Measurements from ENCODE around the gene NAV1. TPM values are rescaled to one million over a fixed set of nuclear protein-coding genes. Genes with fewer than 3 reads are reported as not detected.

Gene NAV1
- total and polyA plus RNA-seq, 9 of the 15 experiments (the other 6 are each of a cell fraction or from before 2014, with no cell fraction given), result 0.91 to 16.8 (median 3.2) TPM

DNA sequence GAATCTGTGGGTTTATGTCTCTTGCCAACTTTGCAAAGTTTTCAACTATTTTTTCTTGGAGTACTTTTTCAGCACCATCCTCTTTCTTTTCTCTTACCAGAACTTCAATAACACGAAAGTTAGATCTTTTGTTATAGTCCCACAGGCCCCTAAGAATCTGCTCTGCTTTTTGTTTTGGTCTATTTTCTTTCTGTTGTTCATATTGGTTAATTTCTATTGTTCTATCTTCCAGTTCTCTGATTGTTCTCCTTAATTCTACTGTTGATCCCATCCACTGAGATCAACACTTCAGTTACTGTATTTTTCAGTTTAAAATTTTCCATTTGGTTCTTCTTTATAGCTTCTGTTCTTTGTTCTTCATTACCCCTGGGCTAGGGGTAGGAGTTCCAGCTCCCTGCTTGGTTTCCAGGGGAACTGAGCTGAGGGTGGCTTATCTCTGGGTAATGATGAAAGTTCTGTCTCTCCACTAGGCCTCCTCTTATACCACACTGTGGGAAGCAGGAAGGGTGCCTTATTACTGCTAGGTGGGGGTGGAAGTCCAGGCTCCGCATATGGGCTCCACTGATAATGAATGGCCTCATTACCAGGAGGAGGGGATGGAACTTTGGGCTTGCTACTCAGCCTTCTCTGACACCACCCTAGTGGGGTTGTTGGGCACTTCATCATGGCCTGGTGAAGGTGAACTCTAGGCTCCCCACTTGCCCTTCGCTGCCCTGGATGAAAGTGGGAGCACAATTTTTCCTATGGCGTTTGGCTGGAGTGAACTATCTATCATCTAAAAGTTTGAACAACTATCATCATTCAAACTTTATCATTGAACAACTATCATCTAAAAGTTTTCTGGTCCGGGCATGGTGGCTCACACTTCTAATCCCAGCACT lies 39.3 kb downstream of the NAV1 start (continued):
- TF ChIP-seq ARID1B (IDR thresholded peaks at IDR 0.05) (peak; percentile 98), KLF1 (tag; IDR thresholded peaks at IDR 0.05) (no peak), RNF2 (IDR thresholded peaks at IDR 0.05) (peak; percentile 98), COPS2 (conservative IDR thresholded peaks at IDR 0.05) (no peak), TGIF2 (CRISPR knock-in tag; IDR thresholded peaks at IDR 0.05) (no peak), RBM39 (optimal IDR thresholded peaks at IDR 0.05; ENCODE audit: low read depth, low read length) (no peak), ZNF175 (CRISPR knock-in tag; IDR thresholded peaks at IDR 0.05; ENCODE audit: low read depth) (peak; percentile 84), HDAC6 (IDR thresholded peaks at IDR 0.05; ENCODE audit: low read depth, low read length) (no peak), IRF2 (CRISPR knock-in tag; IDR thresholded peaks at IDR 0.05) (no peak), NFIX (CRISPR knock-in tag; IDR thresholded peaks at IDR 0.05; ENCODE audit: low read depth) (no peak), XRCC4 (IDR thresholded peaks at IDR 0.05; ENCODE audit: extremely low read depth, insufficient read depth, insufficient read length) (no peak), MAFF (IDR thresholded peaks at IDR 0.05; ENCODE audit: low read length) (peak; percentile 31; the same call in 1 of the 2 replicates), RB1 (IDR thresholded peaks at IDR 0.05; ENCODE audit: low read depth) (peak; percentile 44; the same call in 1 of the 2 replicates), PTRF (tag; IDR thresholded peaks at IDR 0.05) (no peak), MCM5 (IDR thresholded peaks at IDR 0.05; ENCODE audit: low read depth) (no peak), POLR2B (IDR thresholded peaks at IDR 0.05; ENCODE audit: low read depth, partially characterized antibody) (no peak)
- TF ChIP-seq, protein P1, sequence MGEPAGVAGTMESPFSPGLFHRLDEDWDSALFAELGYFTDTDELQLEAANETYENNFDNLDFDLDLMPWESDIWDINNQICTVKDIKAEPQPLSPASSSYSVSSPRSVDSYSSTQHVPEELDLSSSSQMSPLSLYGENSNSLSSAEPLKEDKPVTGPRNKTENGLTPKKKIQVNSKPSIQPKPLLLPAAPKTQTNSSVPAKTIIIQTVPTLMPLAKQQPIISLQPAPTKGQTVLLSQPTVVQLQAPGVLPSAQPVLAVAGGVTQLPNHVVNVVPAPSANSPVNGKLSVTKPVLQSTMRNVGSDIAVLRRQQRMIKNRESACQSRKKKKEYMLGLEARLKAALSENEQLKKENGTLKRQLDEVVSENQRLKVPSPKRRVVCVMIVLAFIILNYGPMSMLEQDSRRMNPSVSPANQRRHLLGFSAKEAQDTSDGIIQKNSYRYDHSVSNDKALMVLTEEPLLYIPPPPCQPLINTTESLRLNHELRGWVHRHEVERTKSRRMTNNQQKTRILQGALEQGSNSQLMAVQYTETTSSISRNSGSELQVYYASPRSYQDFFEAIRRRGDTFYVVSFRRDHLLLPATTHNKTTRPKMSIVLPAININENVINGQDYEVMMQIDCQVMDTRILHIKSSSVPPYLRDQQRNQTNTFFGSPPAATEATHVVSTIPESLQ (CRISPR knock-in tag; IDR thresholded peaks at IDR 0.05), result no peak
- TF ChIP-seq, protein P2, sequence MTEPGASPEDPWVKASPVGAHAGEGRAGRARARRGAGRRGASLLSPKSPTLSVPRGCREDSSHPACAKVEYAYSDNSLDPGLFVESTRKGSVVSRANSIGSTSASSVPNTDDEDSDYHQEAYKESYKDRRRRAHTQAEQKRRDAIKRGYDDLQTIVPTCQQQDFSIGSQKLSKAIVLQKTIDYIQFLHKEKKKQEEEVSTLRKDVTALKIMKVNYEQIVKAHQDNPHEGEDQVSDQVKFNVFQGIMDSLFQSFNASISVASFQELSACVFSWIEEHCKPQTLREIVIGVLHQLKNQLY (CRISPR knock-in tag; conservative IDR thresholded peaks at IDR 0.05), result no peak
- TF ChIP-seq, protein P3, sequence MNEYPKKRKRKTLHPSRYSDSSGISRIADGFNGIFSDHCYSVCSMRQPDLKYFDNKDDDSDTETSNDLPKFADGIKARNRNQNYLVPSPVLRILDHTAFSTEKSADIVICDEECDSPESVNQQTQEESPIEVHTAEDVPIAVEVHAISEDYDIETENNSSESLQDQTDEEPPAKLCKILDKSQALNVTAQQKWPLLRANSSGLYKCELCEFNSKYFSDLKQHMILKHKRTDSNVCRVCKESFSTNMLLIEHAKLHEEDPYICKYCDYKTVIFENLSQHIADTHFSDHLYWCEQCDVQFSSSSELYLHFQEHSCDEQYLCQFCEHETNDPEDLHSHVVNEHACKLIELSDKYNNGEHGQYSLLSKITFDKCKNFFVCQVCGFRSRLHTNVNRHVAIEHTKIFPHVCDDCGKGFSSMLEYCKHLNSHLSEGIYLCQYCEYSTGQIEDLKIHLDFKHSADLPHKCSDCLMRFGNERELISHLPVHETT (CRISPR knock-in tag; conservative IDR thresholded peaks at IDR 0.05 in 1 of 2, IDR thresholded peaks at IDR 0.05 in 1 of 2), result peak in 1 of 2 experiments; percentile 92; a peak in 2 of 4 replicates
- TF ChIP-seq, protein P4, sequence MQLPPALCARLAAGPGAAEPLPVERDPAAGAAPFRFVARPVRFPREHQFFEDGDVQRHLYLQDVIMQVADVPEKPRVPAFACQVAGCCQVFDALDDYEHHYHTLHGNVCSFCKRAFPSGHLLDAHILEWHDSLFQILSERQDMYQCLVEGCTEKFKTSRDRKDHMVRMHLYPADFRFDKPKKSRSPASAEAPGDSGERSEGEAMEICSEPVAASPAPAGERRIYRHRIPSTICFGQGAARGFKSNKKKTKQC (CRISPR knock-in tag; IDR thresholded peaks at IDR 0.05), result peak; percentile 58; the same call in 1 of the 2 replicates
- TF ChIP-seq, protein P5, sequence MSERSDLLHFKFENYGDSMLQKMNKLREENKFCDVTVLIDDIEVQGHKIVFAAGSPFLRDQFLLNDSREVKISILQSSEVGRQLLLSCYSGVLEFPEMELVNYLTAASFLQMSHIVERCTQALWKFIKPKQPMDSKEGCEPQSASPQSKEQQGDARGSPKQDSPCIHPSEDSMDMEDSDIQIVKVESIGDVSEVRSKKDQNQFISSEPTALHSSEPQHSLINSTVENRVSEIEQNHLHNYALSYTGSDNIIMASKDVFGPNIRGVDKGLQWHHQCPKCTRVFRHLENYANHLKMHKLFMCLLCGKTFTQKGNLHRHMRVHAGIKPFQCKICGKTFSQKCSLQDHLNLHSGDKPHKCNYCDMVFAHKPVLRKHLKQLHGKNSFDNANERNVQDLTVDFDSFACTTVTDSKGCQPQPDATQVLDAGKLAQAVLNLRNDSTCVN (CRISPR knock-in tag; IDR thresholded peaks at IDR 0.05), result no peak

All from K562 (cell line).